D721Med (cell line): Measurements from ENCODE around the gene ZHX3.

Experiments used
- DNase-seq: peaks from one replicate; pipeline ENCODE4 v3.0.0; 2011; ENCODE audit warnings: low spot score; ENCODE audit not compliant: insufficient read length
- FAIRE-seq: peaks from 2 replicates; lab custom pipeline; 2011; peaks lifted over from hg19 to GRCh38; lab: Jason Lieb, UNC
- CTCF ChIP-seq: IDR thresholded peaks from 2 replicates; pipeline ENCODE4 v1.5.1; 2012; ENCODE audit warnings: mild to moderate bottlenecking, control low read depth; ENCODE audit not compliant: insufficient read depth; ENCODE audit errors: missing control alignments

ZHX3 gene

GRCh38 chr20:41234041-41234440 is 83.5 kb downstream of the ZHX3 start:
- DNase-seq: no peak

GRCh38 chr20:41232973-41233926 is 84.3 kb downstream of the ZHX3 start:
- no peak for FAIRE-seq

More at GRCh38 chr20:41234041-41234440, 83.5 kb downstream of the ZHX3 start:
- TF ChIP-seq CTCF: no peak
- no peak for FAIRE-seq

GRCh38 chr20:41231136-41231535 is 86.4 kb downstream of the ZHX3 start:
- no peak for TF ChIP-seq CTCF
- FAIRE-seq (no peak), DNase-seq (no peak)

More at GRCh38 chr20:41232973-41233926, 84.3 kb downstream of the ZHX3 start:
- no peak for TF ChIP-seq CTCF
- DNase-seq: no peak

GRCh38 chr20:41230136-41230535 is 87.4 kb downstream of the ZHX3 start:
- TF ChIP-seq CTCF: no peak
- FAIRE-seq (no peak), DNase-seq (no peak)

GRCh38 chr20:41229259-41229658 is 88.3 kb downstream of the ZHX3 start:
- no peak for FAIRE-seq
- no peak for DNase-seq

GRCh38 chr20:41228858-41229257 is 88.7 kb downstream of the ZHX3 start:
- DNase-seq (no peak), FAIRE-seq (no peak)
- TF ChIP-seq CTCF: no peak

More at GRCh38 chr20:41229259-41229658, 88.3 kb downstream of the ZHX3 start:
- no peak for TF ChIP-seq CTCF

- DNase-seq (no peak), FAIRE-seq (no peak)
- TF ChIP-seq CTCF: no peak
Measured at GRCh38 chr20:41226426-41226825, 91.1 kb downstream of the ZHX3 start.
